ENCODE data around the gene ROM1. TPM values are rescaled to one million over a fixed set of nuclear protein-coding genes. Genes with fewer than 3 reads are reported as not detected.

The ROM1 gene
- total RNA-seq, 1 experiment from 2014 or later: 2.7 TPM

- Histone ChIP-seq H3K27me3 (ENCODE audit: control insufficient read depth, insufficient read depth, low read length) (no peaks in the 10 kb centered on the region), H3K27ac (ENCODE audit: low read length) (peak overlapping the region; percentile 98), H3K4me3 (ENCODE audit: low read depth in 2 of 2, low read length in 2 of 2) (peak overlapping the region; percentile 81 to 100), H3K4me1 (ENCODE audit: control insufficient read depth, insufficient read depth, low read length) (peaks cover 42% of the 10 kb centered on the region), H3K9me3 (ENCODE audit: control insufficient read depth, insufficient read depth, low read depth, low read length) (no peaks in the 10 kb centered on the region), H3K36me3 (ENCODE audit: control insufficient read depth, insufficient read depth, low read length) (peaks cover 27% of the 10 kb centered on the region)
- in situ Hi-C loops (cut with HindIII; ENCODE audit: low pct_unique_long_range_greater_than_20kb, low sequenced_read_pairs): no loop called here
- no TSS peak for BruUV-seq (replicated peaks)
- ChIA-PET CTCF (interaction anchor here (0.7 kb wide), 1 partner anchor 93 kb away, joined by 3 read pairs; no protein-coding TSS in a partner anchor), POLR2A (no interaction called here)
- intact Hi-C loops (cut with micrococcal nuclease; ENCODE audit: unreplicated experiment): no loop called here
- TF ChIP-seq CTCF (IDR thresholded peaks at IDR 0.05) (no peak), POLR2AphosphoS5 (IDR thresholded peaks at IDR 0.05; ENCODE audit: low read depth, low read length) (no peak; the same call in 1 of the 2 replicates), SIN3A (IDR thresholded peaks at IDR 0.05; ENCODE audit: borderline replicate concordance, insufficient read depth, low read depth, low read length) (no peak), TCF7L2 (IDR thresholded peaks at IDR 0.05; ENCODE audit: low read depth, low read length) (no peak), REST (IDR thresholded peaks at IDR 0.05; ENCODE audit: insufficient read depth in 1 of 2, low read depth in 2 of 2, low read length in 1 of 2) (no peak)
- ATAC-seq: peak; percentile 11; the same call in 1 of the 2 replicates
- DNase-seq (ENCODE audit: low read depth, low spot score): no peak
Observed at GRCh38 chr11:62575156-62575555, 37.9 kb upstream of the ROM1 start.

GRCh38 chr11:62575837-62576236, 37.2 kb upstream of the ROM1 start:
- Histone ChIP-seq H3K4me1 (ENCODE audit: control insufficient read depth, insufficient read depth, low read length) (peaks cover 38% of the 10 kb centered on the region), H3K9me3 (ENCODE audit: control insufficient read depth, insufficient read depth, low read depth, low read length) (no peaks in the 10 kb centered on the region), H3K27ac (ENCODE audit: low read length) (peak overlapping the region; percentile 98), H3K27me3 (ENCODE audit: control insufficient read depth, insufficient read depth, low read length) (no peaks in the 10 kb centered on the region), H3K36me3 (ENCODE audit: control insufficient read depth, insufficient read depth, low read length) (peaks cover 27% of the 10 kb centered on the region), H3K4me3 (ENCODE audit: low read depth in 2 of 2, low read length in 2 of 2) (peak overlapping the region; percentile 81 to 100; a peak in 2 of 4 replicates)
- BruUV-seq (replicated peaks): no TSS peak
- ChIA-PET POLR2A (no interaction called here), CTCF (no interaction called here)
- ATAC-seq (no peak), DNase-seq (ENCODE audit: low read depth, low spot score) (no peak)
- intact Hi-C loops (cut with micrococcal nuclease; ENCODE audit: unreplicated experiment) (no loop called here), in situ Hi-C loops (cut with HindIII; ENCODE audit: low pct_unique_long_range_greater_than_20kb, low sequenced_read_pairs) (no loop called here)
- TF ChIP-seq TCF7L2 (IDR thresholded peaks at IDR 0.05; ENCODE audit: low read depth, low read length) (no peak), POLR2AphosphoS5 (IDR thresholded peaks at IDR 0.05; ENCODE audit: low read depth, low read length) (no peak), SIN3A (IDR thresholded peaks at IDR 0.05; ENCODE audit: borderline replicate concordance, insufficient read depth, low read depth, low read length) (no peak)

- no peak for TF ChIP-seq POLR2AphosphoS5 (IDR thresholded peaks at IDR 0.05; ENCODE audit: low read depth, low read length)
- TF ChIP-seq CTCF (IDR thresholded peaks at IDR 0.05): no peak
- TF ChIP-seq TCF7L2 (IDR thresholded peaks at IDR 0.05; ENCODE audit: low read depth, low read length): no peak
- no peak for TF ChIP-seq SIN3A (IDR thresholded peaks at IDR 0.05; ENCODE audit: borderline replicate concordance, insufficient read depth, low read depth, low read length)
- TF ChIP-seq REST (IDR thresholded peaks at IDR 0.05; ENCODE audit: insufficient read depth in 1 of 2, low read depth in 2 of 2, low read length in 1 of 2): no peak
- CTCF ChIA-PET: no interaction called here
- Histone ChIP-seq H3K27me3 (ENCODE audit: control insufficient read depth, insufficient read depth, low read length) (no peaks in the 10 kb centered on the region), H3K4me3 (ENCODE audit: low read depth in 2 of 2, low read length in 2 of 2) (no peak overlapping the region), H3K36me3 (ENCODE audit: control insufficient read depth, insufficient read depth, low read length) (peaks cover 18% of the 10 kb centered on the region), H3K27ac (ENCODE audit: low read length) (no peak overlapping the region; the same call in 1 of the 2 replicates), H3K4me1 (ENCODE audit: control insufficient read depth, insufficient read depth, low read length) (peaks cover 26% of the 10 kb centered on the region), H3K9me3 (ENCODE audit: control insufficient read depth, insufficient read depth, low read depth, low read length) (no peaks in the 10 kb centered on the region)
- intact Hi-C loops (cut with micrococcal nuclease; ENCODE audit: unreplicated experiment) (no loop called here), in situ Hi-C loops (cut with HindIII; ENCODE audit: low pct_unique_long_range_greater_than_20kb, low sequenced_read_pairs) (no loop called here)
- ATAC-seq (no peak), DNase-seq (ENCODE audit: low read depth, low spot score) (no peak)
- POLR2A ChIA-PET: interaction anchor here (0.5 kb wide), 1 partner anchor 9 kb away, joined by 3 read pairs; no protein-coding TSS in a partner anchor
- BruUV-seq (replicated peaks): TSS peak; percentile 37
Observed at GRCh38 chr11:62577046-62577714, 35.9 kb upstream of the ROM1 start.

Measured in Panc1 (cell line).